T-helper 17 cell (primary cell): ENCODE data around the gene GLYATL1. TPM values are rescaled to one million over a fixed set of nuclear protein-coding genes. Genes with fewer than 3 reads are reported as not detected.

ENCODE experiments used
- ATAC-seq: fragments of 150-1000 bp; cut with Tn5 transposase; 2 replicates; pipeline ENCODE4 v1.10.0; 2021; ENCODE audit warnings: mild to moderate bottlenecking, moderate library complexity
- DNase-seq, 3 donors: peaks; one replicate each; pipeline versions ENCODE4 v3.0.0 to v3.0.0-alpha.2; 2020 to 2021
- H3K9me3 ChIP-seq: one replicate; pipeline ENCODE4 v1.7.0; 2013; ENCODE audit warnings: low read length, mild to moderate bottlenecking; ENCODE audit not compliant: control insufficient read depth, poor library complexity, severe bottlenecking
- H3K27ac Mint-ChIP-seq: one replicate; pipeline ENCODE4 v1.8.0; 2022; ENCODE audit warnings: mild to moderate bottlenecking, moderate library complexity, mixed read lengths
- H3K27me3 Mint-ChIP-seq: one replicate; pipeline ENCODE4 v1.8.0; 2022; ENCODE audit warnings: mixed read lengths
- H3K36me3 Mint-ChIP-seq: one replicate; pipeline ENCODE4 v1.8.0; 2022; ENCODE audit warnings: low read depth, mixed read lengths
- H3K4me1 Mint-ChIP-seq: one replicate; pipeline ENCODE4 v1.8.0; 2022; ENCODE audit warnings: mild to moderate bottlenecking, mixed read lengths
- H3K4me3 Mint-ChIP-seq: one replicate; pipeline ENCODE4 v1.8.0; 2022; ENCODE audit warnings: mild to moderate bottlenecking, moderate library complexity, mixed read lengths
- total RNA-seq, 4 donors: library from RNA in 2 of 4; stranded (reverse) in 2 of 4; gene quantifications; one replicate each; pipeline ENCODE4 v1.2.3 and lab custom pipeline; 2022 to 2026

Gene GLYATL1, protein sequence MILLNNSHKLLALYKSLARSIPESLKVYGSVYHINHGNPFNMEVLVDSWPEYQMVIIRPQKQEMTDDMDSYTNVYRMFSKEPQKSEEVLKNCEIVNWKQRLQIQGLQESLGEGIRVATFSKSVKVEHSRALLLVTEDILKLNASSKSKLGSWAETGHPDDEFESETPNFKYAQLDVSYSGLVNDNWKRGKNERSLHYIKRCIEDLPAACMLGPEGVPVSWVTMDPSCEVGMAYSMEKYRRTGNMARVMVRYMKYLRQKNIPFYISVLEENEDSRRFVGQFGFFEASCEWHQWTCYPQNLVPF
- total RNA-seq, result not detected
- total RNA-seq (lab: John Stamatoyannopoulos, UW), result 0 reads per million in 2 donors

DNA sequence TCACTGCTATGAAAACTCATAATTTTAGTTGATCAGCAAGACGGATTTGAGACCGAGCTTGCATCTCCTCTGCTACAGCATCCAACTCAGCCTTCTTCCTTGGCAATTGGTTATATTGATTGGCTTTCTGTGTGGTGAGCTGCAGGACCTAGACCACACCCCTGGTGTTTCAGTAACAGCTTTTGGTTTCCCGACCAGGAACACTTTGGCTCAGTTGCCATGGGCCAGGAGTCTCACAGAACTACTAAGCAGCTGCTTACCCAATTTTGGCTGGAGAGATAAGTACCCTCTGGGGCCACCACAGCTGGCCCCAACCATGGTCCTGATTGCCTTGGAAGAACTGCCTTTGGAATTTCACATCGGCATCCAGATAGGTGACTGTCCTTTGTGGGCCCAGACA lies at the start of gene GLYATL1:
GLYATL1 (plus strand) TSS at position 212 of the 400 bp plus-strand sequence. CDS start 7,600 bp downstream, outside the sequence.
- Mint-ChIP-seq H3K27me3 (peaks cover 39% of the 10 kb centered on the region), H3K36me3 (no peaks in the 10 kb centered on the region), H3K4me1 (no peaks in the 10 kb centered on the region), H3K27ac (no peak within 1 kb of the TSS), H3K4me3 (no peak within 1 kb of the TSS)
- no peaks in the 10 kb centered on the region for H3K9me3 ChIP-seq
- ATAC-seq (no peak), DNase-seq (no peak)

DNA sequence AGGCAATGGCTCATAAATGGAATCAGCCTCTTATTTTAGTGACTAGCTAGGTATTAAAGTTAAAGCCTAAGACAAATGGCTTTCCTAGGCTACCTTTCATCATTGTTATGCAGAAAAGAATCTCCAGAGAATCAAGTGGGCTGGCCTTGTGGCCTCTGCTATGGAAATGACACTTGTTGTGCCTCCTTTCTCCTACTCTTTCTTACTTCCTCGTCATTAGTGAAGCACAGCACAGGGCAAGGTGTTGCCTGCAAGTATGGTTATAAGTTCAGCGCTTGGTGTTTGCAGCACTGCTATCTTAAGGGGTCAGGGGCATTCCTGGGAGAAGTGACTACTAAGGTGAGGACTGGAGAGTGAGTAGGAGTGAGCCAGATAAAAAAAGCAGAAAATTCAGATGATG lies 45.4 kb upstream of the GLYATL1 start:
- no peaks in the 10 kb centered on the region for H3K9me3 ChIP-seq
- Mint-ChIP-seq H3K36me3 (peaks cover 3% of the 10 kb centered on the region), H3K27ac (no peak overlapping the region), H3K27me3 (peaks cover 54% of the 10 kb centered on the region), H3K4me3 (no peak overlapping the region), H3K4me1 (no peaks in the 10 kb centered on the region)
- no peak for ATAC-seq
- DNase-seq, result no peak

DNA sequence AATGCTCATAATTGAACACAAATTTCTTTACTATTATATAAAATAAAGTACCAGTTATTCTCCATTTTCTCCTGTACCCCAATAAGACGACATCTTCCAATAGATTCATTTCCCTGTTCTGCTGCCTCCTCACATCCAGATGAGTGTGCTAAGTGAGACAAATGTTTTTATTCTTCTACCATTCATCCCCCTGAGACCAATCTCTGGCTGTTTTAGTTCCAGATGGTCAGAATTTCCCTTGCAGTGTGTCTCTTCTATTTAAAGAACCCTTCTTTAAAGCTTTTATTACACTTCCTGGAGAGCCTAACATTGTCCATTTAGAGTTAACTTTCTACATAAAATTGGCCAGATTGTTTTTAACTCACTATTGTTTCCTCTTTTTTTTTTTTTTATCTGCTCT lies 41.2 kb upstream of the GLYATL1 start:
- Mint-ChIP-seq H3K27ac (no peak overlapping the region), H3K36me3 (peaks cover 3% of the 10 kb centered on the region), H3K27me3 (peaks cover 70% of the 10 kb centered on the region), H3K4me1 (no peaks in the 10 kb centered on the region), H3K4me3 (no peak overlapping the region)
- no peaks in the 10 kb centered on the region for H3K9me3 ChIP-seq
- no peak for ATAC-seq
- DNase-seq, result no peak

DNA sequence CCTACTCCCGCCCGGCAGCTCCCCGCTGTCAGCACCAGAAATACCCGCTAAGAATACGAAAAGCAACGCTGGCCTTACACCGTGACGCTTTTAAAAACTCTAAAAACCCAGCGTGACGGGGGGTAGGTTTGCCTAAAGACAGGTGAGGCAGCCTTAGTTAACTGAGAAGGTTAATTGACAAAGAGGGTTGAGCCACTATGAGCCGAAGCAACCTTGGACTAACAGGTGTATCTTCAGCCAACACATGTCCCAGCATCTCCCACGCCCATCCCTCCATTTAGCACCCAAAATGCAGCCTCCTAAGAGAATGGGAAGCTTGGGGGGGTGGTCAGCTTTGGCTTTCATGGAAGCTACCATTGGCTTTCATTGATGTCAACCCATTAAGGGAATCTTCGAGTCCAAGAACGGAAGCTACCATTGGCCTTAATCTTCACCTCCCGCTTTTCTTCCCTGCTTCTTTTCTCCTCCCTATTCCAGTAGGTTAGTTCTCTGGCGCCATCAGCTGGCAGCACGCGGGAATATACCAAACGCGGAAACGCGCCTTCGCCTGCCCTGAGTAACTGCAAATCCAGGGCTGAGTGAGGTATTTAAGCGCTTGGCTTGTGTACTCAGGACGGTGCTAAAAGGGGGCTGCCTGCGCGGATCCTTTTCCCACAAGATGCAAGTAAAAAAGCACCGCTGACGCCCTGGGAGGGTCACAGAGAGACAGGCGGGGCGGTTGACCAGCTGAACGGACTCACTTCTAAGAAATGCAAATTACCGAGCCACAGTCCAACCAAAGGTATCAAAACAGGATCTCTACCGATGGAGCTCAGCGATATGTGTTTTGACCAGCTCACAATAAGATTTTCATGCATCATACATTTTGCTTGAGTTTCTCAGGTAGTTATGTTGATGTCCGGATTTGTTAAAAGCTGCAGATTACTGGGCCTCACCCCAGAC lies 38.5 kb upstream of the GLYATL1 start:
- H3K4me3 Mint-ChIP-seq, result no peak overlapping the region
- ATAC-seq (no peak), DNase-seq (no peak)
- no peaks in the 10 kb centered on the region for H3K9me3 ChIP-seq
- no peaks in the 10 kb centered on the region for H3K4me1 Mint-ChIP-seq
- peaks cover 81% of the 10 kb centered on the region for H3K27me3 Mint-ChIP-seq
- H3K27ac Mint-ChIP-seq, result no peak overlapping the region
- H3K36me3 Mint-ChIP-seq, result peaks cover 3% of the 10 kb centered on the region

- H3K27me3 Mint-ChIP-seq, result peaks cover 82% of the 10 kb centered on the region
- H3K36me3 Mint-ChIP-seq, result no peaks in the 10 kb centered on the region
- no peaks in the 10 kb centered on the region for H3K9me3 ChIP-seq
- no peak for ATAC-seq
- no peak overlapping the region for H3K4me3 Mint-ChIP-seq
- no peak overlapping the region for H3K27ac Mint-ChIP-seq
- H3K4me1 Mint-ChIP-seq, result no peaks in the 10 kb centered on the region
- DNase-seq, result no peak
Measured at GRCh38 chr11:58902881-58903280, 36.4 kb upstream of the GLYATL1 start.

- DNase-seq (no peak), ATAC-seq (no peak)
- no peak overlapping the region for H3K4me3 Mint-ChIP-seq
- H3K27ac Mint-ChIP-seq, result no peak overlapping the region
- H3K4me1 Mint-ChIP-seq, result no peaks in the 10 kb centered on the region
- H3K36me3 Mint-ChIP-seq, result no peaks in the 10 kb centered on the region
- no peaks in the 10 kb centered on the region for H3K9me3 ChIP-seq
- H3K27me3 Mint-ChIP-seq, result peaks cover 90% of the 10 kb centered on the region
Measured at GRCh38 chr11:58905011-58905720, 34.1 kb upstream of the GLYATL1 start.

DNA sequence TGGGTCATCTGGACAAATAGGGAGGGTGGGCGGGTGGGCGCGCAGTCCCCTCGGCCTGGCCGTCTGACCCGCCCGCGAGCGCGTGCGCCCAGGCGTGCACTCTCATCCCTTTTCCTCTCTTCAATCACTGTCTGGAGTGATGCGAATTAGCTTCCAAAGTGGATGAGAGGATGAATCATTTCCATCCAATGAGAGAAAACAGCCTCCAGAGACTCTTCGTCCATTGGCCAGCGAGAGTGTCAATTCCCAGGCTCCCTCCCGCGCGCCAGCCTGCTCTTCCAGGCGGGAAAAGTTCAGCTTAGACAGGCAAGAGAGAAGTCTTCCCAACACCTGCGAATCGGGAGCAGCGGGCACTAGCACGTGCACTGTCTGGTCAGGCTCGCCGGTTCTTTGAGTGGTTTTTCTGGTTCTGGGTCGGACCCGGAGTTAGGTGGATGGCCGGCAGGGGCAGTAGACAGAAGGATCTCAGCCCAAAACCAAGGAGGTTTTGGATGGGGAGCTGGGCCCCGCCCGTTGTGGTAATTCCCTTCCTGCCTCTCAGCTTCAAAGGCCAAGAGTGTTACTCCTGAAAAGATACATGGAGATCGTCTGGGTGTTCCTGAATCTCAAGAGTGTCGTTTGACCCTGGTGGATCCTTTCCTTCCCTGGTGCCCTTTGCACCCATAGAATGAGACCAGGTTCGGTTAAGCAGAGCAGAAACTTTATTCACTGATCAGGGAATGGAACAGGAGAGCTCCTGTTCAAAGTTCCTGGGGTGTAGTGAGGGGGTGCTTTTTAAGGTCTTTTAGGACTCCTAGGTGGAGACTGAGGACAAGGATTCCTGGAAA lies 33.4 kb upstream of the GLYATL1 start:
- DNase-seq (no peak), ATAC-seq (no peak)
- H3K4me1 Mint-ChIP-seq, result no peaks in the 10 kb centered on the region
- H3K27me3 Mint-ChIP-seq, result peaks cover 85% of the 10 kb centered on the region
- no peak overlapping the region for H3K27ac Mint-ChIP-seq
- H3K9me3 ChIP-seq, result no peaks in the 10 kb centered on the region
- H3K4me3 Mint-ChIP-seq, result no peak overlapping the region
- no peaks in the 10 kb centered on the region for H3K36me3 Mint-ChIP-seq

- no peak overlapping the region for H3K27ac Mint-ChIP-seq
- no peaks in the 10 kb centered on the region for H3K36me3 Mint-ChIP-seq
- H3K9me3 ChIP-seq, result no peaks in the 10 kb centered on the region
- no peak overlapping the region for H3K4me3 Mint-ChIP-seq
- H3K27me3 Mint-ChIP-seq, result peaks cover 77% of the 10 kb centered on the region
- no peaks in the 10 kb centered on the region for H3K4me1 Mint-ChIP-seq
- no peak for DNase-seq
- ATAC-seq, result no peak
Measured at GRCh38 chr11:58907780-58908179, 31.5 kb upstream of the GLYATL1 start.

DNA sequence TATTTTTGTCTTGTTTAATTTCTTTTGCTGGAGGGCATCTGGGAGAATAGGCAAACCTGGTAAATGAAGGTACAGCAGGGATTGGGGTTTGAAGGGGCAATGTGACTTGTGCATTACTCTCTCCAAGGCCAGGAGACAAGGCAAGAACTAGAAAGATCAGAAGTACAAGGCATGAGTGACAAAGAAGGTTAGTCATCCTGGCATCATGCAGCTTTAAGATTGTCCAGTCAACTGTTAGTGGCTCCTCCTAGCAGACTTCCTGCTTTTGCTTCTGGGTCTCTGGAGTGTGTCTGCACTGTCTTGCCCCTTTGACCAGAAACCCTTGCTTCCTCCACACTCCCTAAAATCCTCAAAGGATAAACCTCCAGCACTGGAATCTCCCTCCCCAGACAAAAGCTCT lies 27.2 kb upstream of the GLYATL1 start:
- Mint-ChIP-seq H3K4me3 (no peak overlapping the region), H3K27me3 (peaks cover 44% of the 10 kb centered on the region), H3K36me3 (peaks cover 2% of the 10 kb centered on the region), H3K27ac (no peak overlapping the region), H3K4me1 (no peaks in the 10 kb centered on the region)
- H3K9me3 ChIP-seq, result no peaks in the 10 kb centered on the region
- no peak for DNase-seq
- ATAC-seq, result no peak

- peaks cover 2% of the 10 kb centered on the region for H3K36me3 Mint-ChIP-seq
- no peak overlapping the region for H3K4me3 Mint-ChIP-seq
- ATAC-seq (no peak), DNase-seq (no peak)
- H3K4me1 Mint-ChIP-seq, result no peaks in the 10 kb centered on the region
- no peaks in the 10 kb centered on the region for H3K9me3 ChIP-seq
- peaks cover 30% of the 10 kb centered on the region for H3K27me3 Mint-ChIP-seq
- H3K27ac Mint-ChIP-seq, result no peak overlapping the region
Measured at GRCh38 chr11:58913685-58914084, 25.6 kb upstream of the GLYATL1 start.

DNA sequence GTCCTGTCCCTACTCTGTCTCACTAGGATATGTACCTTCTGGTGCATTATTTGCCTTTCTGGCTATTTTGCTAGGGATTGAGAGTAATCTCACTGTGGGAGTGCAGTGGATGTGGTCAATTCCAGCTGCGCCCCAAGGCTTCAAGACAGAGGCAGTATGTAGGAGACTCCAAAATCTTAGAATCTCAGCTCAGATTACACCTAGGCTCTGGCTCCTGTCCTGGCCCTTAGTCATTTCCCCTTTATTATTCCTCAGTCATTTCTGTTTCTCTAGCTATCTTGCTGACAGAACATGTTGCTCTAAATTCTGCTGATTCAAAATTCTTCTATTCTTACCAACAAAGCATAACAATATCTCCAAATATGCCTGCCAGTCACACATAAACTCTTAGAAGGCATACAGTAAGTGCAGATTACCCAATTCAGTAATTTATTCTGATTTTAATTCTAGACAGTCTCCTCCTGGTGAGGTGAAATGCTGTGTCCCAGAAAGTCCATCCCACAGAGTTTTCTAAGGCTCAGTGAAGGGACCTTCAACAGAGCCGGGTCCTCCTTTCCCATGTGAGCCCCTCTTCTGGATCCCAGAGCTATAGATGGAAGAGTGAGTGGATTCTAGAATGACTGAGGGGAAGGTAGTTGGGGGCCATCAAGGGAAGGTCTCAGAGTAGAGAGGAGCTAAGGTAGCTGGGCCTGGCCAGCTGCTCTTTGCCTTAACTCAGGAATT lies 24.3 kb upstream of the GLYATL1 start:
- no peak for DNase-seq
- no peak for ATAC-seq
- no peaks in the 10 kb centered on the region for H3K4me1 Mint-ChIP-seq

DNA sequence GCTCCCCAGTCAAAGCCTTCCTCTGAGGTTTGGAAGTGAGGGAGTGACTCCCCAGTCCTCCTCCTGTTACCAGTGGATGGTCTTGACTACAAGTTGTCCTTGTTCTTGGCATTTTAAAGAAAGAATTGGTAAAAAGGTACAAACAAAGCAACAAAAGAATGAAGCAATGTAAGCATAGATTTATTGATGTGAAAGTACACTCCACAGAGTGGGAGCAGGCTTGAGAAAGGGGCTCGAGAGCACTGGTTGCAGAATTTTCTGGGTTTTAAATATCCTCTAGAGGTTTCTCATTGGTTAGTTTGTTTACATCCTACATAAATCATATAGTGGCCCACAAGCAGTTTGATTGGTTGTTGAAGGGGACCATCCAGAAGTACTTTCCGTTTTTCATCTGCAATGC lies 22.7 kb upstream of the GLYATL1 start:
- Mint-ChIP-seq H3K27ac (no peak overlapping the region), H3K4me3 (no peak overlapping the region), H3K4me1 (no peaks in the 10 kb centered on the region), H3K36me3 (peaks cover 4% of the 10 kb centered on the region), H3K27me3 (peaks cover 16% of the 10 kb centered on the region)
- no peak for ATAC-seq
- no peaks in the 10 kb centered on the region for H3K9me3 ChIP-seq
- no peak for DNase-seq

More for the DNA sequence above, 24.3 kb upstream of the GLYATL1 start:
- no peak overlapping the region for H3K27ac Mint-ChIP-seq
- H3K27me3 Mint-ChIP-seq, result peaks cover 17% of the 10 kb centered on the region
- no peaks in the 10 kb centered on the region for H3K9me3 ChIP-seq
- peaks cover 2% of the 10 kb centered on the region for H3K36me3 Mint-ChIP-seq
- no peak overlapping the region for H3K4me3 Mint-ChIP-seq
